Peyer's patch (tissue), 4 donors: ENCODE measurements around the gene FASTK.

Source experiments
- POLR2A ChIP-seq, 2 donors: fragments of 450-650 bp; IDR thresholded peaks; one replicate each; pipeline ENCODE4 v1.5.1; 2017; ENCODE audit warnings: antibody characterized with exemption in 2 of 2, mild to moderate bottlenecking in 2 of 2, moderate library complexity in 2 of 2
- TF ChIP-seq, protein P1 (sequence below), 6 experiments: fragments of 450-650 bp in 4 of 6; fragments of 200-600 bp in 2 of 6; sonication (generic) in 1 of 6; IDR thresholded peaks; one replicate each; pipeline ENCODE4 v1.5.1; 2017 to 2019; ENCODE audit warnings: antibody characterized with exemption in 6 of 6, mild to moderate bottlenecking in 3 of 6, moderate library complexity in 1 of 6

DNA sequence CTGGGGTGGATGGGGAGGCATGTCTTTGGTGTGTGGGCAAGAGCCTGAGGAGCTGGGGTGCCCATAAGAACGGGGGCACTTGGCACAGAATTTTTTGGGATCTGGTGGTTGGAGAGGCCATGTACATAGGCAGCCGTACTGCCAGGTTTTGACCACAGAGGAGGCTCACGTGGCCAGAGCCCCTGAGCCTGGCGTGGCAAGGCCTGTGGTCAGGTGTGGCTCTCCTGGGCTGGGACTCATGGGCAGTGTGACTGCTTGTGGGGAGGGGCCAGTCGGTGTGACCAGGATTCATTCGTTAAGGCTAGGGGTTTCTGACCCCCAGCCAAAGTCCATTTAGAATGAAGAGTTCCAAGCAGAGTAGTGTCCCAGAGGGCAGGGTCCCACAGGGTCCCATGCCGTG lies 43.9 kb upstream of the FASTK start:
- TF ChIP-seq, protein P1, sequence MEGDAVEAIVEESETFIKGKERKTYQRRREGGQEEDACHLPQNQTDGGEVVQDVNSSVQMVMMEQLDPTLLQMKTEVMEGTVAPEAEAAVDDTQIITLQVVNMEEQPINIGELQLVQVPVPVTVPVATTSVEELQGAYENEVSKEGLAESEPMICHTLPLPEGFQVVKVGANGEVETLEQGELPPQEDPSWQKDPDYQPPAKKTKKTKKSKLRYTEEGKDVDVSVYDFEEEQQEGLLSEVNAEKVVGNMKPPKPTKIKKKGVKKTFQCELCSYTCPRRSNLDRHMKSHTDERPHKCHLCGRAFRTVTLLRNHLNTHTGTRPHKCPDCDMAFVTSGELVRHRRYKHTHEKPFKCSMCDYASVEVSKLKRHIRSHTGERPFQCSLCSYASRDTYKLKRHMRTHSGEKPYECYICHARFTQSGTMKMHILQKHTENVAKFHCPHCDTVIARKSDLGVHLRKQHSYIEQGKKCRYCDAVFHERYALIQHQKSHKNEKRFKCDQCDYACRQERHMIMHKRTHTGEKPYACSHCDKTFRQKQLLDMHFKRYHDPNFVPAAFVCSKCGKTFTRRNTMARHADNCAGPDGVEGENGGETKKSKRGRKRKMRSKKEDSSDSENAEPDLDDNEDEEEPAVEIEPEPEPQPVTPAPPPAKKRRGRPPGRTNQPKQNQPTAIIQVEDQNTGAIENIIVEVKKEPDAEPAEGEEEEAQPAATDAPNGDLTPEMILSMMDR (IDR thresholded peaks at IDR 0.05): no peak
- no peak for TF ChIP-seq POLR2A (IDR thresholded peaks at IDR 0.05)
